Activated T-helper 9 cell treated with anti-CD3 and anti-CD28 coated beads, Interleukin-2, amount 50 U/mL, for 16 hours (primary cell): ENCODE results near the gene CYP39A1.
"Not testable (repeated sequence)": the region's sequence is repeated elsewhere in the genome, so short reads cannot be mapped to it uniquely, and the experiment has no call there.

Experiments used
- DNase-seq: peaks from one replicate; pipeline ENCODE4 v3.0.0-alpha.2; 2020; ENCODE audit warnings: low read depth

Gene CYP39A1

DNA sequence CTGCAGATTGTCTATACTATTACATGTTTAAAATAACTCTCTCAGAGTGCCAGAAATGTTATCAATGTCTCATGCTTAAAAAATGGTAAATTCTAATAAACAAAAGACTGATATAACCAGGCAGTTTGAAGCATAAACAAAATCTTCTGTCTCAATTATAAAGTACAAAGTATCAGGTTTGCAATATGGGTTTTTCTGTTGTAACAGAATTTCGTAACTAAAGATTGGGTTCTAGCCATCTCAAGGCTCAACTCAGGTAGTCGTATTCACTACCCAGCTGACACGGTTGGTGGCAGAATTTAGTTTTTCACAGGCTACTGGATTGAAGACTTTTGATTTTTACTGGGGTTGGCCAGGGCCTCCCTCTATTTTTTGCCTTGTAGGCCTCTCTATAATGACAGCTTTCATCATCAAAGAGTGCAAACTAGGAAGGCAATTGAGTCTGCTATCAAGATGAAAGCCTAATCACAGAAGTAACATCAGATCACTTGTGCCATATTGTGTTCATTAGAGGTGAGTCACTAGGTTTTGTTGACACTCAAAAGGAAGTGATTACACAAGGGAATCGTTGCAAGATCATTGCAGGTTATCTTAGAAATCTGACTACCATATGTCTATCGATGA lies 3.6 kb downstream of the CYP39A1 start:
- no peak for DNase-seq

DNA sequence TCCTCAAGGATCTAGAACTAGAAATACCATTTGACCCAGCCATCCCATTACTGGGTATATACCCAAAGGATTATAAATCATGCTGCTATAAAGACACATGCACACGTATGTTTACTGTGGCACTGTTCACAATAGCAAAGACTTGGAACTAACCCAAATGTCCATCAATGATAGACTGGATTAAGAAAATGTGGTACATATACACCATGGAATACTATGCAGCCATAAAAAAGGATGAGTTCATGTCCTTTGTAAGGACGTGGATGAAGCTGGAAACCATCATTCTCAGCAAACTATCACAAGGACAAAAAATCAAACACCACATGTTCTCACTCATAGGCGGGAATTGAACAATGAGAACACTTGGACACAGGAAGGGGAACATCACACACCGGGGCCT lies 4.5 kb downstream of the CYP39A1 start:
- DNase-seq, result not testable (repeated sequence)

DNA sequence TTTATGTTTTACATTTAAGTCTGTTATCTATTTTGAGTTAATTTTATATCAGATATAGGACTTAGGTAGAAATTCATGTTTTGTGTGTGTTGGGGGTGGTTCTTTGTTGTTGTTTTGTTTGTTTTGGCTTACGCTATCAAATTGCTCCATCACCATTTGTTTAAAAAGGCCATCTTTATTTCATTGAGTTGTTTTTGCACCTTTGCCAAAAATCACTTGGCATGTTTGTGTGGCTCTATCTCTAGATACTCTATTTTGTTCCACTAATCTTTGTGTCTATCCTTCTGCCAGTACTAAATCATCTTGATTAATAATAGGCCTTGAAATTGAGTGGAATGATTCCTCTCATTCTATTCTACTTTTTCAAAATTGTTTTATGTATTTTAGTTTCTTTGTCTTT lies 7.4 kb downstream of the CYP39A1 start:
- no peak for DNase-seq

- no peak for DNase-seq
Measured at GRCh38 chr6:46642928-46643751, 9.5 kb downstream of the CYP39A1 start.

DNA sequence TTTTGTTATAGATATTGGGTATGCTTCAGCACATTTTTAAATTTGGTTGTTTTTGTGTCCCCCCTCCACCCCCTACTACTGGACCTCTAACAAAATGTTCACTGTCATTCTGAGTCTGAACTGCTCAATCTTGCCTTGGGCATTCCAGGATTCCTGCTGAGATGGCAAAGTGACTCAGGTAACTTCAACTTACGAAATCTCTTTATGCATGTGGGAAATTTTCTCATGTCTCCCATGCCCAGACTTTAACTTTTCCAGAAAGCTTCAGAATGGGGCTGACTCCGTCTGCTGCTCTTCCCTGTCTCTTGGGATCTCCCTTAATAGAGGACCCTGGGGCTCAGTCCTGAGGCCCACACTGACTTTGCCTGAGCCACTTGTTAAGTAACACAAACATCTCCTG lies 14.0 kb downstream of the CYP39A1 start:
- no peak for DNase-seq

GRCh38 chr6:46637933-46638332 lies 14.7 kb downstream of the CYP39A1 start:
- no peak for DNase-seq

DNA sequence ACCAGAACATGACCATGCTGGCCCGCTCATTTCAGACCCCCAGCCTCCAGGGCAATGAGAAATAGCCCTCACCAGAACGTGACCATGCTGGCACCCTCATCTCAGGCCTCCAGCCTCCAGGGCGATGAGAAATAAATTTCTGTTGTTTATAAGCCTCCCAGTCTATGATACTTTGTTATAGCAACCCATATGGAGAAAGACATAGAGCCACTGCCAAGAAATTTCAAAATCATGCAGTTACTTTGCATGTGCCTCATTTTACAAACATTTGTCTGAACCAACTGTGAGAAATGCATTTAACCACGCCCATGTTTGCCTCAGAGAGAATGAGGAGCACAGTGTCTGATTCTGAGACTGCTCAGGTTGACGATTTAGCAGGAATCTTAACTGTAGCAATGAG lies 15.5 kb downstream of the CYP39A1 start:
- DNase-seq, result no peak

DNA sequence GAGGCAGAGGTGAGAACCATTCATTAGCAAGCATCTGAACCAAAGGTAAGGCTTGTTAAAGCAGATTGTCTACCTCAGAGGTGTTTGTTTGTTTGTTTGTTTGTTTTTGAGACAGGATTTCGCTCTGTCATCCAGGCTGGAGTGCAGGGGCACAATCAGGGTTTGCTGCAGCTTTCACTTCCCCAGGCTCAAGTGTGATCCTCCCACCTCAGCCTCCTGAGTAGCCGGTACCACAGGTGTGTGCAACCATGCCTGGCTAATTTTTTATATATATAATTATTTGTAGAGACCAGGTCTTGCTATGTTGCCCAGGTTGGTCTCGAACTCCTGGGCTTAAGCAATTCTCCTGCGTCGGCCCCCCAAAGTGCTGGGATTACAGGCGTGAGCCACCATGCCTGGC lies 17.2 kb downstream of the CYP39A1 start:
- no peak for DNase-seq

DNA sequence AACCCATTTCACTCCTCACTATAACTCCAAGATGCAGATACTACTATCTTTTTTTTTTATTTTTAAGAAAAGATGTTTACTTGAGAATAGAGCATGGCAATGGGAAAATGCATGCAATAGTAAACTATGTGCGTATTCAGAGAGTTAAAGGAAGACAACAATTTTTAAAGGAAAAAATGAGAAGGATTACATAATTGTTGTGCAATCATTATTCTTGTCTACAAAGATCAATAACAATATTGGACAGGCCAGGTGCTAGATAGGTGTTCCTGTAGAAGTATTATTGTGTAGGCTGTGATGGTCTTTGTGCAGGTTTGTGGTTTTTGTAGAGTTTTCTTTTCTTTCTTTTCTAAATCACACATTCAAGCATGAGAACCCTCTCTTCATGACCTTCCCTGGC lies 20.6 kb downstream of the CYP39A1 start:
- DNase-seq, result no peak

DNA sequence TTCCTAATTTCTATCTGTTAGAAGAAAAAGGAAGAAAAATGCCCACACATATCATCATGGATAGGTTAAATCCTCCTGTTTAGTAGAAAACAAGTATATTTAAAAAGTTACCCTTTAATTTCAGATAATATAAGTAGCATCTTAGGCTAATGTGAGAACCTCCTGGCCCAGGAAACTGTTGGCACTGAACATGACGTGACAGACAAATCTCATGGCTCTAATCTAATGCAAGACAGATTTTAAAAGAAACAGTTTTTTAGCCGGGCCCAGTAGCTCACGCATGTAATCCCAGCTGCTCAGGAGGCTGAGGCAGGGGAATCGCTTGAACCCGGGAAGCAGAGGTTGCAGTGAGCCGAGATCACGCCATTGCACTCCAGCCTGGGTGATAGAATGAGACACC lies 22.9 kb downstream of the CYP39A1 start:
- DNase-seq, result no peak

DNA sequence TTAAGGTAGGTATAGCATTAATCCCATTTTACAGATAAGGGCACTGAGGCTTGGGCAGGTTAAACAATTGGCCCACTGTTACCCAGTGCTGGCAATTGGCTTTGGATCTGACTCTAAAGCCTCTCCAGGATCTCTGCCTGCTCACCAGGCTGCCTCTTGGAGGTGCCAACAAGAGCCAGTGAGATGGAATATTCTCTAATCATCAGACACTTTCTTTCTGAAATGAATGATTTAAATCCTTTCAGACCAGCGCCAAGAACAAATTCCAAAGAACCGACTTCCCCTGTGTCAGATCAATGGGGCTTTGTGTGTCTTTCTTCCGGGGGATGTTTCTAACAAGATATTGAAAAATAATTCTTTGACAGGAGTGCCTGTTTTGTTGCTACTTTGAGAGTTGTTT lies 23.6 kb downstream of the CYP39A1 start:
- no peak for DNase-seq

GRCh38 chr6:46628498-46628897 lies 24.1 kb downstream of the CYP39A1 start:
- no peak for DNase-seq

- no peak for DNase-seq
Measured at GRCh38 chr6:46626976-46627375, 25.6 kb downstream of the CYP39A1 start.

DNA sequence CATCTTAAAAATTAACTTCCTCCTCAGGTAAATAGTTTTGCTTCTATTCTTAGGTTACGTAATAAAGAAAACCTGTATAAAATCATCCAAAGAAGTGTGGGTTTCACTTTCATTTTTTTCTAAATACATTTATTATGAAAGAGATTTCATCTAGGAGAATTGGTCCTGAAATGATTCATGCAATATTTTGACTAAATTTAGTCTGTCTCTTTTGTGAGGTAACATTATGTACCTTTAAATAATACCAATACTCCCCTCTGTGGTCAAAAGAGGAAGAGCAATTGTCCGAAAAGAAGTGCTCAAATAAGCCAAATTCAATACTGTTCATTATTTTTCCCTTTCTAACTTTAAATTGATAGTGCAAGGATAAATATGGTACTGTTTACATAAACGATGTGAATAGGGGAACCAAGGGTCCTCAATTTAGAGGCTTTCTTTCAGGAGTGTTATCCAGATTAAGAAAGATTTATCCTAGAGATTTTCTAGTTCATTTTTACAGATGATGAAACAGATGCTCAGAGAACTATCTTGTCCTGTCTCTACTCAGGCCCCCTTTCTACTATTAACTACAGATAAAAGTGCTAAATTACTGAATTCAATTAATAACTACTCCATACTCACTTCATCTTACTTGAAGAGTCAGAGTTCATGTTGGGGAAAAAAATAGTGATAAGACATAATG lies 26.2 kb downstream of the CYP39A1 start:
- no peak for DNase-seq

GRCh38 chr6:46618726-46619125 lies 33.9 kb downstream of the CYP39A1 start:
- DNase-seq, result no peak

DNA sequence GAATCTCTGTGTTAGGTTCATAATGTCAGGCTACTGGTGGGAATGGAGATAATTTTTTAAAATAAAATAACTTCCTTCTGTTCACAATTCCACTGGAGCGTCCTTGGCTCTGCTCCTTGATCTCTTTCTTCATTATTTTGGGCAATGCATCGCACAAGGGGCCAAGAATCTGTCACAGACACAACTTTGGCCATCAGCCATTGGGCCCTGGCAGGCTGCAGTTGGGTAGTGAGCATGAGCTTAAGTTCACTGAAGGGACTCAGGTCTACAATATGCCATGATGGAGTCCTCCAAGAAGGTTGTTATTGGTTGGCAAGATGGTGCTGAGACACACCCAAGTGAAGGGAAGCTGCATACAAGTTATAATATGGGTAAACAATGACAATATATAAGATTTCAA lies 40.0 kb downstream of the CYP39A1 start:
- DNase-seq, result no peak

DNA sequence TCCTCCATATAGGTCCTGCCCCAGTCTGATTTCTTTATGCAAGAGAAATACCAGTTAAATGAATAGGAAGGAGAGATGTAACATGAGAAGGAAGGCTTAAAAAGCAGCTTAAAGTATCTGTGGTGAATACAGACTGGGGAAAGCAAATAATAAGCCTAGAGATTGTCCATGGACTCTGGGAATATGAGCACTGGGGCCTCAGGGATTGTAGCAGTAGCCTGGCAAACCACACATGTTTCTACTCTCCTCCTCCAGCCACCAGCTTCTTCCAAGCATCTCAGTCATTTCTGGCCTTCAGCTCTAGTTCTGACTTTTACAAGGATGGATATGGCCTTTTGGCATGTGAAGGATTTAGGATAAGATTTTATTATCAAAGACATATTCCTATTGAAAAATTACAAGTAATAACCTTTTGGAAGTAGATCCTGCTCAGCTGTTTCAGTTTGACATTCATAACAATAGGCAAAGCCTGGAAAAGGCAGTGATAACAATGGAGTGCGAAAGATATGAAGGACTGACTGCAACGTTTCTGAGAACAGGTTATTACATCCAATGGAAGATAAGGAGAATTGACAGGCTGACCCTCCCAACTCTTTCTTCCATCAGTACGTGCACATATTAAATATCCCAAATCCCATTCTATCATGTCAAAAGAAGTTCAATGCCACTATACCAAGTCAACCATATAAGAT lies 41.6 kb downstream of the CYP39A1 start:
- no peak for DNase-seq

- no peak for DNase-seq
Measured at GRCh38 chr6:46606338-46606737, 46.3 kb downstream of the CYP39A1 start.

DNA sequence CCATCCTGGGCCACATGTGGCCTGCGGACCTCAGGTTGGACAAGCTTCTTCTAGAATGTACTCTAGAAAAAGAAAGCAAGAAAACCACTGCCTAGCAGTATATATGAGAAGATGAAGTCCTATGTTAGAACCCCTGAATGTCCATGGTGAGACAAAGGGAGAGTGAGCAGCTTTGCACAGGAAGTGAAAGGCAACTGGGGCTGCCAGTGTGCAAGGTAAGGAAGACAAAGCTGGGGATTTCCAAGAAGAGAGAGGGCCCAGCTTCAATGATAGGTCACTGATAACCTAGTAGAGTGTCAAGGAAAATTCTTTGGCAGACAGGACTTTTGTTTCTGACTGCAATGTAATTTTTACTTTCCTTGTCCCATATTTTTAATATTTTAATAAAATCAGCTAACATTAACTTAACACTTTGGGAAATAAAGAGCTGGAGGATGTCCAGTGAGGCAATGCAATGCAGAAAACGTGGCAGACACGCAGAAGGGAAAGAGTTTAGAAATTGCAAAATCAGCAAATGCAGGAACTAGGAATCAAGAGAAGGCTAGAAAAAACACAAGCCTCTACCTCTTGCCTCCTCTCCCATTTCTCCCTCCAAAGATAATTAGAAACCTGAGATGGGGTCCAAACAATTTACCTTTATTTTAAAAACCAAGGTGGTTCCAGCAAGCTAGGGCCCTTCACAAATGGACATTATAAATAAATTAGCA lies 47.4 kb downstream of the CYP39A1 start:
- no peak for DNase-seq

DNA sequence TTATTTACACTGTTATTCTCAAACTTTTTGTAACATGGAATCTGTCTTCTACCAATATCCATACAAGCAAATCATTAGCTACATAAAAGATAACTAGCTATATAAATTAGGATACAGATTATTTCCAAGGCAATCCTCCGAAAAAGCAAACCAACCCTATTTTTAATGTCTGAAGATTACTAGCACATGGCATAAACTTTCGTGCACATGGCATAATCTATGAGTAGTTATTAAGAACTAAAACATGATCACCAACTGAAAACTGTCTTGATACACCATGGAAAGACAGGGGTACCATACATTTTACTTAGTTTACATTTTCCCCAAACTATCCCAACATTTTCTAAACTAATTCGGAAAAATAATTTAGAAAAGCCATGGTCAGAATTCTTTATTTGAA lies 54.4 kb downstream of the CYP39A1 start:
- DNase-seq, result no peak

DNA sequence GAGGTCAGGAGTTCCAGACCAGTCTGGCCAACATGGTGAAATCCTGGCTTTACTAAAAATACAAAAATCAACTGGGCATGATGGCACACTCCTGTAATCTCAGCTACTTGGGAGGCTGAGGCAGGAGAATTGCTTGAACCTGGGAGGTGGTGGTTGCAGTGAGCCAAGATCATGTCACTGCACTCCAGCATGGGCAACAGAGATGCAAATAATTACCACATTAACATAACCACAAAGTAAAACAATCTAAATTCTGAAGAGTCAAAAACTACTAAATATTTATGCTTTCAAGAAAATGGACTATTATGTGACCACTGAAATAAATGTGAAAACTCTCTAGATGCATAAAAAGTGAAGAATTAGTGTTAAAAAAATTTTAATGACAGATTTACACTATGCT lies 59.9 kb downstream of the CYP39A1 start:
- no peak for DNase-seq

GRCh38 chr6:46592046-46592445 lies 60.6 kb downstream of the CYP39A1 start:
- DNase-seq, result no peak
